Measurements from ENCODE around the gene CHL1.

CHL1 gene

GRCh38 chr3:279325-279724, 82.8 kb downstream of the CHL1 start:
- DNase-seq = no peak

- no peak for DNase-seq
These were observed 84.1 kb downstream of the CHL1 start for GRCh38 chr3:280681-281080.

- no peak for DNase-seq
These were observed 87.8 kb downstream of the CHL1 start for GRCh38 chr3:284322-284721.

- no peak for DNase-seq
These were observed 91.9 kb downstream of the CHL1 start for GRCh38 chr3:288417-288816.

- DNase-seq = no peak
These were observed 94.5 kb downstream of the CHL1 start for GRCh38 chr3:291028-291427.

GRCh38 chr3:291646-292436, 95.3 kb downstream of the CHL1 start:
- no peak for DNase-seq

- DNase-seq = no peak
These were observed 97.5 kb downstream of the CHL1 start for GRCh38 chr3:294096-294495.

- DNase-seq = no peak
These were observed 98.0 kb downstream of the CHL1 start for GRCh38 chr3:294581-294980.

GRCh38 chr3:295166-295565, 98.6 kb downstream of the CHL1 start:
- no peak for DNase-seq

GRCh38 chr3:297585-297984, 101.0 kb downstream of the CHL1 start:
- DNase-seq = no peak

GRCh38 chr3:299590-300301, 103.2 kb downstream of the CHL1 start:
- no peak for DNase-seq

- DNase-seq = no peak
These were observed 110.6 kb downstream of the CHL1 start for GRCh38 chr3:307182-307581.

- DNase-seq = no peak
These were observed 112.2 kb downstream of the CHL1 start for GRCh38 chr3:308597-309321.

- no peak for DNase-seq
These were observed 115.7 kb downstream of the CHL1 start for GRCh38 chr3:312160-312733.

- no peak for DNase-seq
These were observed 116.3 kb downstream of the CHL1 start for GRCh38 chr3:312911-313310.

- no peak for DNase-seq
These were observed 120.4 kb downstream of the CHL1 start for GRCh38 chr3:317012-317411.

GRCh38 chr3:318903-319302, 122.3 kb downstream of the CHL1 start:
- DNase-seq = no peak

- no peak for DNase-seq
These were observed 127.9 kb downstream of the CHL1 start for GRCh38 chr3:324423-324822.

GRCh38 chr3:325495-325894, 128.9 kb downstream of the CHL1 start:
- DNase-seq = no peak

GRCh38 chr3:330494-331115, 134.0 kb downstream of the CHL1 start:
- no peak for DNase-seq

GRCh38 chr3:331881-332280, 135.3 kb downstream of the CHL1 start:
- no peak for DNase-seq

GRCh38 chr3:332701-333100, 136.1 kb downstream of the CHL1 start:
- DNase-seq = no peak

- no peak for DNase-seq
These were observed 138.7 kb downstream of the CHL1 start for GRCh38 chr3:335240-335639.
